Mesendoderm (in vitro differentiated cells): ENCODE results near the gene TRIM52.
"Not testable (repeated sequence)": the region's sequence is repeated elsewhere in the genome, so short reads cannot be mapped to it uniquely, and the experiment has no call there.

ENCODE experiments used
- DNase-seq: peaks from one replicate; pipeline ENCODE4 v3.0.0; 2013
- H2AK5ac ChIP-seq: 2 replicates; pipeline ENCODE4 v1.6.1; 2013; ENCODE audit warnings: low read length, inconsistent platforms
- H2BK120ac ChIP-seq: 2 replicates; pipeline ENCODE4 v1.6.1; 2013; ENCODE audit warnings: low read depth, mild to moderate bottlenecking, low read length, moderate library complexity, mixed read lengths
- H2BK15ac ChIP-seq: replicated peaks from 2 replicates; pipeline ENCODE4 v1.6.1; 2013; ENCODE audit warnings: low read depth, mild to moderate bottlenecking, moderate library complexity
- H2BK5ac ChIP-seq: 2 replicates; pipeline ENCODE4 v1.6.1; 2013; ENCODE audit warnings: low read length, inconsistent platforms
- H3K18ac ChIP-seq: 2 replicates; pipeline ENCODE4 v1.6.1; 2013; ENCODE audit warnings: mild to moderate bottlenecking, low read length, mixed read lengths
- H3K23ac ChIP-seq: one replicate; pipeline ENCODE4 v1.6.1; 2013; ENCODE audit warnings: low read length
- H3K27ac ChIP-seq: 2 replicates; pipeline ENCODE4 v1.5.1; 2013; ENCODE audit warnings: low read depth, mild to moderate bottlenecking, inconsistent platforms, low read length, moderate library complexity
- H3K27me3 ChIP-seq: 2 replicates; pipeline ENCODE4 v1.6.1; 2013; ENCODE audit warnings: low read length, control low read depth, mild to moderate bottlenecking, inconsistent platforms; ENCODE audit not compliant: insufficient read depth, poor library complexity
- H3K36me3 ChIP-seq: 2 replicates; pipeline ENCODE4 v1.6.1; 2013; ENCODE audit warnings: low read length, inconsistent platforms; ENCODE audit not compliant: control insufficient read depth, insufficient read depth
- H3K4ac ChIP-seq: one replicate; pipeline ENCODE4 v1.6.1; 2013; ENCODE audit warnings: low read depth, mild to moderate bottlenecking, low read length, moderate library complexity
- H3K4me1 ChIP-seq: 2 replicates; pipeline ENCODE4 v1.6.1; 2013; ENCODE audit warnings: low read depth, low read length, inconsistent platforms; ENCODE audit not compliant: control insufficient read depth
- H3K4me2 ChIP-seq: 2 replicates; pipeline ENCODE4 v1.6.1; 2013; ENCODE audit warnings: low read length
- H3K4me3 ChIP-seq: 2 replicates; pipeline ENCODE4 v1.5.1; 2013; ENCODE audit warnings: mild to moderate bottlenecking, low read length
- H3K56ac ChIP-seq: one replicate; pipeline ENCODE4 v1.6.1; 2013; ENCODE audit warnings: low read length
- H3K79me1 ChIP-seq: 2 replicates; pipeline ENCODE4 v1.6.1; 2013; ENCODE audit warnings: low read length, inconsistent platforms
- H3K79me2 ChIP-seq: 2 replicates; pipeline ENCODE4 v1.6.1; 2013; ENCODE audit warnings: mild to moderate bottlenecking, low read length; ENCODE audit not compliant: control insufficient read depth, insufficient read depth
- H3K9ac ChIP-seq: 2 replicates; pipeline ENCODE4 v1.6.1; 2013; ENCODE audit warnings: low read length, inconsistent platforms
- H4K5ac ChIP-seq: one replicate; pipeline ENCODE4 v1.6.1; 2013; ENCODE audit warnings: low read length
- H4K8ac ChIP-seq: one replicate; pipeline ENCODE4 v1.6.1; 2013; ENCODE audit warnings: low read depth, mild to moderate bottlenecking, control low read depth, low read length, moderate library complexity
- WGBS: extraction: QIAGEN DNeasy Blood & Tissue Kit; methylation state at CpG from one replicate; pipeline ENCODE4 v1.1.7; 2013; ENCODE audit warnings: low lambda C conversion rate, missing lambda C conversion rate; ENCODE audit not compliant: insufficient coverage; ENCODE audit errors: extremely low coverage; 5-methylcytosine and 5-hydroxymethylcytosine counted together

The TRIM52 gene

DNA sequence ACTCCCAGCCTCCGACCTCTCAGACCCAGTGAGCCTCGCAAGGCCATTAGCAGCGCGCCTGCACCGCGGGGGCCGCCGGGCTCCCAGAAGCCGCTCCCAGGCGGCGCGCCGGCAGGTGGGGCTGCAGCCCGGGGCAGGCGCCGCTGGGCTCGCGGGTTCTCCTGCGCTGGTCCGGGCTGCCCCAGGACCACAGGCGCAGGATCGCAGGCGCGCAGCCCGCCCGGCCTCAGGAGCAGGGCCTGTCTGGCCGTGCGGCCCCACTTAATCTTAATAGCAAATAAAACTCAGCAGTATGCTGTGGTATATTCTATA is 12.4 kb upstream of the TRIM52 start:
- H3K4me3 ChIP-seq, H3K4me1 ChIP-seq, H2BK5ac ChIP-seq, H2AK5ac ChIP-seq, H3K36me3 ChIP-seq, H4K5ac ChIP-seq, H3K27ac ChIP-seq, H3K4ac ChIP-seq, H2BK120ac ChIP-seq, H3K27me3 ChIP-seq, H3K23ac ChIP-seq, H3K79me2 ChIP-seq, H3K4me2 ChIP-seq, H2BK15ac ChIP-seq, H3K79me1 ChIP-seq, H3K18ac ChIP-seq, H4K8ac ChIP-seq: not testable (repeated sequence)
- WGBS = no CpG with 5 or more reads among the region's 28 CpGs
- DNase-seq = peak; percentile 81
- H3K9ac ChIP-seq = peak overlapping the region; percentile 53
- peak overlapping the region; percentile 74 for H3K56ac ChIP-seq

DNA sequence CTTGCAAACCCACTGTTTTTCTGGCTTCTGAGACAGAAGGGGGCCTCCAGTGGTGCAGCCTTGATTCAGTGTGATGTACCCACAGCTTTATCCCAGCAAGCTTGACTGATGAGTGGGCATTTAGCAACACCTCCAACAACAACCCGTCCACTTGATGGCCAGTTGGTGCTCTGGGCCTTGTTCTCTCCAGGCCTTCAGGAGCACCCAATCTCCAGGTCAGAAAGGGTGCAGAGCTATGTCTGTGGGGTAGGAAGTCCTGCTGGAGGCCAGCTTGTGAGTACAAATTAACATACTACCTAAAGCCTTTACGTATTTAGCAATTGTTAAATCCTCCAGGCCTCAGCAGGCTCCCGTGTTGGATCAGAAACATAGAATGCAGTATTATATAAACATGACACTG is 10.1 kb upstream of the TRIM52 start:
- no peak overlapping the region for H3K56ac ChIP-seq
- H3K23ac ChIP-seq = no peak overlapping the region
- H3K36me3 ChIP-seq = no peaks in the 10 kb centered on the region
- no peak for DNase-seq
- WGBS = no CpG with 5 or more reads among the region's 3 CpGs
- no peak overlapping the region for H2BK15ac ChIP-seq
- peaks cover 2% of the 10 kb centered on the region for H3K4me1 ChIP-seq
- no peak overlapping the region for H3K18ac ChIP-seq
- no peak overlapping the region for H4K8ac ChIP-seq
- no peak overlapping the region for H3K4me2 ChIP-seq
- H3K4me3 ChIP-seq = no peak overlapping the region
- H2AK5ac ChIP-seq = no peak overlapping the region
- H3K79me1 ChIP-seq = no peaks in the 10 kb centered on the region
- no peak overlapping the region for H3K4ac ChIP-seq
- no peak overlapping the region for H3K9ac ChIP-seq
- no peak overlapping the region for H4K5ac ChIP-seq
- no peak overlapping the region for H3K27ac ChIP-seq
- H2BK120ac ChIP-seq = no peak overlapping the region
- H3K27me3 ChIP-seq = no peaks in the 10 kb centered on the region
- no peaks in the 10 kb centered on the region for H3K79me2 ChIP-seq
- H2BK5ac ChIP-seq = no peak overlapping the region

GRCh38 chr5:181267907-181268306 is 7.0 kb upstream of the TRIM52 start:
- not testable (repeated sequence) for H3K9ac ChIP-seq, H3K4ac ChIP-seq, H4K5ac ChIP-seq, H3K36me3 ChIP-seq, H2BK5ac ChIP-seq, H3K79me1 ChIP-seq, H3K27ac ChIP-seq, H3K23ac ChIP-seq, H2BK15ac ChIP-seq, DNase-seq, H3K4me3 ChIP-seq, H3K4me1 ChIP-seq, H4K8ac ChIP-seq, H2AK5ac ChIP-seq, H3K4me2 ChIP-seq, H3K18ac ChIP-seq, H3K27me3 ChIP-seq, H2BK120ac ChIP-seq, H3K79me2 ChIP-seq
- peak overlapping the region; percentile 1 for H3K56ac ChIP-seq
- WGBS = no CpG with 5 or more reads among the region's 12 CpGs

DNA sequence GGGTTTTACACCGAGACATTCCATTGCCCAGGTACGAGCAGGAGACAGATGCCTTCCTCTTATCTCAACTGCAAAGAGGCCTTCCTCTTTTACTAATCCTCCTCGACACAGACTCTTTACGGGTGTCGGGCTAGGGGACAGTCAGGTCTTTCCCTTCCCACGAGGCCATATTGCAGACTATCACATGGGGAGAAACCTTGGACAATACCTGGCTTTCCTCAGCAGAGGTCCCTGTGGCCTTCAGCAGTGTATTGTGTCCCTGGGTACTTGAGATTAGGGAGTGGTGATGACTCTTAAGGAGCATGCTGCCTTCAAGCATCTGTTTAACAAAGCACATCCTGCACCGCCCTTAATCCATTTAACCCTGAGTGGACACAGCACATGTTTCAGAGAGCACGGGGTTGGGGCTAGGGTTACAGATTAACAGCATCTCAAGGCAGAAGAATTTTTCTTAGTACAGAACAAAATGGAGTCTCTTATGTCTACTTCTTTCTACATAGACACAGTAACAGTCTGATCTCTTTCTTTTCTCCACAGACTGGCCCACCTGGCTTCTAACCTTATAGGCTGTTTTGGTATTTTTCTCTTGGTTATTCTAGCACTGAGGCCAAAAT is 6.5 kb upstream of the TRIM52 start:
- H3K18ac ChIP-seq, H3K79me2 ChIP-seq, H2BK5ac ChIP-seq, H2BK120ac ChIP-seq, H3K36me3 ChIP-seq, H3K4me1 ChIP-seq, H3K79me1 ChIP-seq, H4K8ac ChIP-seq, H3K9ac ChIP-seq, H3K4me3 ChIP-seq, H2AK5ac ChIP-seq, H2BK15ac ChIP-seq, H3K4ac ChIP-seq, H3K27me3 ChIP-seq, H3K27ac ChIP-seq, H4K5ac ChIP-seq, H3K4me2 ChIP-seq, H3K23ac ChIP-seq: not testable (repeated sequence)
- H3K56ac ChIP-seq = peak overlapping the region; percentile 1
- DNase-seq = peak; percentile 88
- no CpG with 5 or more reads among the region's 8 CpGs for WGBS

DNA sequence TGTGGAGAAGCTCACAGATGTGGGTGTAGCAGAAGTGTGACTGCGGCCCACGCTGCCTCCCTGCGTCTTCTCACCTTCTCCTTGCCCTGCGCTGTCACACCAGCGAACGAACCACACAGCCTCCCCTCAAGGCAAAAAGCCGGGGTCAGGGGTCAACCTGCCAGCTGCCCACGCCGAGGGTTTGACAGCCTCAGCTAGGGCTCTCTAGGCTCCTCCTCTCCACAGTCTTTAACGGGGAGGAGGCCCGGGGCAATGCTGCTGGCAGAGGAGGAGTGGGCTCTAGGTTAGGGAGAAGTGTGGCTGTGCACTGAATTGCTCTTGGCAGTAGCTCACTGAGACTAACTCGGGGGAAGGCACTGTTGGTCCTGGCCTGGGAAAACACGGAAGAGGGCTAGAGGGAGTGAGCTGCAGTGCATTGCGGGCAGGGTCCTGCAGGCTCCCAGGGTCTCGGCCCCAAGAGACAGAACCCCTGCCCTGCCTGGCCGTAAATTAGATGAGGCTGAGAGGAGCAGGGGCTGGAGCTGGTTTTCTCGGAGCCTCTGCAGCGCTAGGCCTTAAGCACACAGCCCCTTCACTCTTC is 4.2 kb upstream of the TRIM52 start:
- Histone ChIP-seq H3K56ac (no peak overlapping the region), H3K4me3 (no peak overlapping the region), H3K4me2 (no peak overlapping the region), H3K4me1 (peaks cover 4% of the 10 kb centered on the region), H4K8ac (no peak overlapping the region), H3K4ac (no peak overlapping the region), H3K79me1 (peaks cover 11% of the 10 kb centered on the region), H3K27ac (no peak overlapping the region), H2AK5ac (no peak overlapping the region), H4K5ac (no peak overlapping the region), H3K27me3 (no peaks in the 10 kb centered on the region), H2BK15ac (no peak overlapping the region), H3K23ac (no peak overlapping the region), H3K18ac (no peak overlapping the region), H3K79me2 (peaks cover 5% of the 10 kb centered on the region), H3K36me3 (peaks cover 5% of the 10 kb centered on the region), H2BK120ac (no peak overlapping the region), H2BK5ac (no peak overlapping the region), H3K9ac (no peak overlapping the region)
- DNase-seq = no peak
- no CpG with 5 or more reads among the region's 18 CpGs for WGBS

GRCh38 chr5:181263633-181264032 is 2.7 kb upstream of the TRIM52 start:
- H2AK5ac ChIP-seq = no peak overlapping the region
- WGBS = no CpG with 5 or more reads among the region's 5 CpGs

More at GRCh38 chr5:181263633-181264032, 2.7 kb upstream of the TRIM52 start:
- no peak overlapping the region for H3K56ac ChIP-seq
- no peak overlapping the region for H2BK5ac ChIP-seq
- no peak overlapping the region for H4K5ac ChIP-seq
- H3K4me1 ChIP-seq = peaks cover 6% of the 10 kb centered on the region
- no peak overlapping the region for H3K27ac ChIP-seq
- H3K27me3 ChIP-seq = no peaks in the 10 kb centered on the region
- H2BK15ac ChIP-seq = no peak overlapping the region
- no peak overlapping the region for H3K4me3 ChIP-seq
- no peak overlapping the region for H3K23ac ChIP-seq
- no peak for DNase-seq
- no peak overlapping the region for H3K4ac ChIP-seq
- no peak overlapping the region for H2BK120ac ChIP-seq
- peaks cover 17% of the 10 kb centered on the region for H3K79me1 ChIP-seq
- peaks cover 5% of the 10 kb centered on the region for H3K36me3 ChIP-seq
- peaks cover 7% of the 10 kb centered on the region for H3K79me2 ChIP-seq
- no peak overlapping the region for H4K8ac ChIP-seq
- no peak overlapping the region for H3K18ac ChIP-seq
- no peak overlapping the region for H3K9ac ChIP-seq
- H3K4me2 ChIP-seq = no peak overlapping the region
